A549 (cell line): ENCODE measurements around the gene SEPTIN1. TPM values are rescaled to one million over a fixed set of nuclear protein-coding genes. Genes with fewer than 3 reads are reported as not detected.
A peak's percentile ranks its signal among the peaks of the same experiment; 100 is the strongest.

Source experiments
- ATAC-seq, 2 experiments: fragments of 200-7000 bp in 1 of 2; fragments of >200 bp in 1 of 2; cut with Nextera tagmentation in 1 of 2; cut with Tn5 transposase in 1 of 2; 3 replicates each; pipeline versions ENCODE4 v1.8.0 to v1.9.1; 2018 to 2020; ENCODE audit warnings: mild to moderate bottlenecking in 1 of 2, moderate library complexity in 1 of 2
- CTCF ChIA-PET: fragments of 300-600 bp; sonication (Branson Sonifier 250); formaldehyde crosslinking; extraction: SDS; loops from one replicate; lab custom pipeline; 2021; ENCODE audit warnings: antibody characterized with exemption, inconsistent platforms; lab: Yijun Ruan, JAX
- POLR2A ChIA-PET: fragments of 350-600 bp; formaldehyde crosslinking; extraction: SDS; loops from one replicate; lab custom pipeline; 2021; ENCODE audit warnings: antibody characterized with exemption, inconsistent platforms; lab: Yijun Ruan, JAX
- DNase-seq, 2 experiments: peaks; one replicate each; pipeline versions ENCODE4 v3.0.0 to v3.0.0-alpha.2; 2011 to 2016; ENCODE audit warnings: low read depth in 1 of 2, low spot score in 1 of 2
- FAIRE-seq: peaks from 2 replicates; lab custom pipeline; 2011; peaks lifted over from hg19 to GRCh38; lab: Jason Lieb, UNC
- H3K27ac ChIP-seq, 2 experiments: fragments of >200 bp; sonication (Bioruptor Twin); formaldehyde crosslinking; 3 replicates each; pipeline ENCODE4 v1.5.1; 2016 to 2017
- H3K4me1 ChIP-seq: fragments of >200 bp; sonication (Bioruptor Twin); formaldehyde crosslinking; 3 replicates; pipeline ENCODE4 v1.6.1; 2016
- H3K4me2 ChIP-seq: fragments of >200 bp; sonication (Bioruptor Twin); formaldehyde crosslinking; 3 replicates; pipeline ENCODE4 v1.6.1; 2016
- H3K4me3 ChIP-seq: fragments of >200 bp; sonication (Bioruptor Twin); formaldehyde crosslinking; 3 replicates; pipeline ENCODE4 v1.5.1; 2016
- H3K9me3 ChIP-seq: fragments of >200 bp; sonication (Bioruptor Twin); formaldehyde crosslinking; 3 replicates; pipeline ENCODE4 v1.6.1; 2016
- CHD2 ChIP-seq: fragments of 150-350 bp; IDR thresholded peaks from 2 replicates; pipeline ENCODE4 v1.6.1; 2014; ENCODE audit warnings: low read length; ENCODE audit not compliant: partially characterized antibody
- CHD4 ChIP-seq: fragments of 200-600 bp; sonication (generic); IDR thresholded peaks from 2 replicates; pipeline ENCODE4 v1.6.1; 2016; ENCODE audit warnings: antibody characterized with exemption, mild to moderate bottlenecking, borderline replicate concordance
- EHMT2 ChIP-seq: fragments of 200-600 bp; sonication (generic); IDR thresholded peaks from 2 replicates; pipeline ENCODE4 v1.6.1; 2016; ENCODE audit warnings: antibody characterized with exemption, low read depth, mild to moderate bottlenecking, moderate library complexity
- ESRRA ChIP-seq: fragments of 150-350 bp; IDR thresholded peaks from 2 replicates; pipeline ENCODE4 v1.6.1; 2014; ENCODE audit warnings: mild to moderate bottlenecking, low read length, borderline replicate concordance
- HOXA7 ChIP-seq: fragments of 250-450 bp; sonication (Bioruptor Pico); IDR thresholded peaks from 2 replicates; pipeline ENCODE4 v1.5.0; 2020; ENCODE audit warnings: mild to moderate bottlenecking, moderate library complexity
- JUN ChIP-seq, 2 experiments: fragments of >200 bp; sonication (Bioruptor Twin); formaldehyde crosslinking; IDR thresholded peaks; 2 replicates in 1 of 2; 3 replicates in 1 of 2; pipeline ENCODE4 v1.6.1; 2016 to 2017
- MYC ChIP-seq: IDR thresholded peaks from 2 replicates; pipeline ENCODE4 v1.6.1; 2012; ENCODE audit warnings: mild to moderate bottlenecking, inconsistent platforms, low read length, improper control_type of control experiment, borderline replicate concordance
- NFE2L2 ChIP-seq: fragments of 150-350 bp; conservative IDR thresholded peaks from 2 replicates; pipeline ENCODE4 v1.6.1; 2014; ENCODE audit warnings: low read length
- NR3C1 ChIP-seq: fragments of >200 bp; sonication (Bioruptor Twin); formaldehyde crosslinking; IDR thresholded peaks from 3 replicates; pipeline ENCODE4 v1.6.1; 2017
- RAD21 ChIP-seq, 2 experiments: fragments of >200 bp in 1 of 2; sonication (Bioruptor Twin) in 1 of 2; formaldehyde crosslinking in 1 of 2; IDR thresholded peaks in 1 of 2; conservative IDR thresholded peaks in 1 of 2; 2 replicates in 1 of 2; 3 replicates in 1 of 2; pipeline ENCODE4 v1.6.1; 2012 to 2018; ENCODE audit warnings: inconsistent platforms in 1 of 2
- RCOR1 ChIP-seq: fragments of 150-350 bp; IDR thresholded peaks from 2 replicates; pipeline ENCODE4 v1.6.1; 2014; ENCODE audit warnings: antibody characterized with exemption, low read length, low read depth
- RFX5 ChIP-seq: fragments of 450-650 bp; IDR thresholded peaks from 2 replicates; pipeline ENCODE4 v1.7.1; 2014; ENCODE audit warnings: antibody characterized with exemption, mild to moderate bottlenecking, moderate library complexity
- RNF2 ChIP-seq: fragments of 200-600 bp; sonication (generic); IDR thresholded peaks from 2 replicates; pipeline ENCODE4 v1.6.1; 2016; ENCODE audit warnings: low read depth, mild to moderate bottlenecking, antibody characterized with exemption, moderate library complexity, borderline replicate concordance
- WGBS: methylation state at CpG from one replicate; pipeline ENCODE4 v1.1.6; 2017; ENCODE audit errors: missing lambda C conversion rate; 5-methylcytosine and 5-hydroxymethylcytosine counted together
- polyA plus RNA-seq, 4 experiments: library from polyadenylated mRNA; depleted of rRNA in 3 of 4; stranded (reverse); fragments of >200 nt; fragmentation: RNase III in 1 of 4; extraction: RNeasy Plus Mini Kit Qiagen cat#74134 plus additional on column Dnase treatment in 1 of 4; gene quantifications; 2 replicates in 3 of 4; 3 replicates in 1 of 4; pipeline ENCODE4 v1.2.3, GENCODE V29; 2011 to 2017
- TF ChIP-seq, protein P1 (sequence below): fragments of 250-450 bp; sonication (Bioruptor Pico); IDR thresholded peaks from 2 replicates; pipeline ENCODE4 v1.5.0; 2020; ENCODE audit warnings: low read depth, mild to moderate bottlenecking, moderate library complexity
- TF ChIP-seq, protein P2 (sequence below): fragments of 200-600 bp; sonication (generic); IDR thresholded peaks from 2 replicates; pipeline ENCODE4 v1.6.1; 2016; ENCODE audit warnings: antibody characterized with exemption, mild to moderate bottlenecking, moderate library complexity

SEPTIN1 gene
- polyA plus RNA-seq, 2 of the 4 experiments (the other 2 are of a cell fraction) = 0.17 to 0.65 TPM

DNA sequence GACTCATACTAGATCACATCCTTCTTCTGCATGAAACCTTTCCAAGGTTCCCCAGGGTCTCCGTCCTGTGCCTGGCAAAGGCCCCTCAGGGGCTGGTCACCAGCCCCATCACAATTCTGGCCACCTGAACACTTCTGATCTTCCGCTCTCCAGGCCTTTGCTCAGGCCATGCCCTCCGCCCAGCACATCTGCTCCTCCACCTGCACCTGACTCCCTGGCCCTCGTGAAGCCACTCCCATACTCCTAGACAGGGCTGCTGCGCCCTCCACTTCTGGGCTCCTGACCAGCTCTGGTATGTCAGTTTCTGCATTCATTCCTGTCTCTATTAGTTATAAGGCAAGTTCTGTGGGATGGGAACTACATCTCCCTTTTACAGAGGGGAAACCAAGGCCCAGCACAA lies 9.6 kb downstream of the SEPTIN1 start:
- ChIA-PET POLR2A (no interaction called here), CTCF (interaction anchor here (1.3 to 1.5 kb wide), 3 partner anchors 14 to 37 kb away, joined by 3 to 4 read pairs (median 3); no protein-coding TSS in a partner anchor)
- DNase-seq = no peak
- TF ChIP-seq RCOR1 (no peak), MYC (no peak)
- no peak overlapping the region for H3K4me3 ChIP-seq
- WGBS = 89% methylated on average over 5 of the region's 5 CpGs
- no peak for ATAC-seq
- H3K9me3 ChIP-seq = no peaks in the 10 kb centered on the region
- H3K27ac ChIP-seq = no peak overlapping the region; a peak in 1 of 6 replicates
- peaks cover 22% of the 10 kb centered on the region for H3K4me1 ChIP-seq
- H3K4me2 ChIP-seq = no peak overlapping the region
- FAIRE-seq = no peak

DNA sequence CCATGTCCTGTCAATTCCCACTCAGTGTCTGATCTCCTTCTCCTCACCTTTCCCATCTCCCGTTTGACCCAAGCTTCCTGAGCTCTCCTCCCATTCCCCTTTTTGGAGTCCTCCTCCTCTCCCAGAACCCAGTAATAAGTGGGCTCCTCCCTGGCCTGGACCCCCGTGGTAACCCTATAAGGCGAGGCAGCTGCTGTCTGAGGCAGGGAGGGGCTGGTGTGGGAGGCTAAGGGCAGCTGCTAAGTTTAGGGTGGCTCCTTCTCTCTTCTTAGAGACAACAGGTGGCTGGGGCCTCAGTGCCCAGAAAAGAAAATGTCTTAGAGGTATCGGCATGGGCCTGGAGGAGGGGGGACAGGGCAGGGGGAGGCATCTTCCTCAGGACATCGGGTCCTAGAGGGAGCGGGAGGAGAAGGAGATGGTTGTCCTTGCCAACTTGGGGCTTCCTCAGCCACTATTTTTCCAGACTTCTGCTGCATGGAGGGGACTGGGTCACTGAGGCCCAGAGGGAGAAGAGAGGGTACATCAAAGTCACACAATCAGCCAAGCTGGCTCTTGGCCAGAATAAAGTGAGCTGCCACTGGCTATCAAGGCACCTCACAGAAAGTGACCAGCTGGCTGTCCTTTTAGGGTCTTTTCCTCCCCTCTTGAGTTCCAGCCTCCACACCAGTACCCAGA lies 10.2 kb downstream of the SEPTIN1 start:
- TF ChIP-seq, protein P1, sequence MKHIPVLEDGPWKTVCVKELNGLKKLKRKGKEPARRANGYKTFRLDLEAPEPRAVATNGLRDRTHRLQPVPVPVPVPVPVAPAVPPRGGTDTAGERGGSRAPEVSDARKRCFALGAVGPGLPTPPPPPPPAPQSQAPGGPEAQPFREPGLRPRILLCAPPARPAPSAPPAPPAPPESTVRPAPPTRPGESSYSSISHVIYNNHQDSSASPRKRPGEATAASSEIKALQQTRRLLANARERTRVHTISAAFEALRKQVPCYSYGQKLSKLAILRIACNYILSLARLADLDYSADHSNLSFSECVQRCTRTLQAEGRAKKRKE (CRISPR knock-in tag) = no peak
- FAIRE-seq (no peak), ATAC-seq (no peak), DNase-seq (no peak)
- POLR2A ChIA-PET = interaction anchor here (1.2 to 2.0 kb wide), 3 partner anchors 14 to 286 kb away, joined by 3 to 11 read pairs (median 8); partner anchors contain the start of gene ZNF48
- no peak overlapping the region for H3K4me2 ChIP-seq
- no peaks in the 10 kb centered on the region for H3K9me3 ChIP-seq
- no peak overlapping the region for H3K4me3 ChIP-seq
- CTCF ChIA-PET = interaction anchor here (1.0 to 1.9 kb wide), 9 partner anchors 14 to 39 kb away, joined by 3 to 10 read pairs (median 4); partner anchors contain the start of gene ZNF48
- WGBS = 65% methylated on average over 6 of the region's 6 CpGs
- peak overlapping the region in 1 of 2 experiments; percentile 65; a peak in 2 of 6 replicates for H3K27ac ChIP-seq
- H3K4me1 ChIP-seq = peaks cover 24% of the 10 kb centered on the region

DNA sequence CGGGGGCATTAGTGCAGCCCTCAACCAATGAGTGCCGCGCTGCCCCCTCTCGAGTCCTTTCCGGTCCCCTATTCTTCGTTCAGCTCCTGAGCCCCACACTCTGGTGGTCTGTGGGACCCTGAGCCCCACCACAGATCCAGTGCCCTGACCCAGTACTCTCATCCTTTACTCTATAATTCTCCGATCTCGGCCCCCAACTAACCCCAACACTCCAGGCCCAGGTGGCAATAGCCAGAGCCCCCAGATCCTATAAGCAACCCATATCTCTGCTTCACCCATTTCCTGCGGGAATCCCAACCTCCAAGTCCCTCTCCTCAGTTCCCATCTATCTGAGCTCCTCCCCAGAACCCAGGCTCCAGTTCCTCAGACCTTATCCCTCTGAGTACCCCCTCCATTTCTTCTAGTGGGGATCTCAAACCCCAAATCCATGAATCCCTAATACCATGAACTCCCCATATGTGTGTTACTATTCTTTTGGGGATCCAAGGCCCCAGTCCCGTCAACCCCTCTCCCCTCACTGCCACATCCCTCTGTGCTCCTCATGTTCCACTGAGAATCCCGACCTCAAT lies 11.0 kb downstream of the SEPTIN1 start:
- Histone ChIP-seq H3K4me3 (peak overlapping the region; percentile 41), H3K4me1 (peaks cover 20% of the 10 kb centered on the region), H3K27ac (peak overlapping the region; percentile 65 to 83)
- no peak for FAIRE-seq
- POLR2A ChIA-PET = interaction anchor here (0.7 to 2.0 kb wide), 10 partner anchors 13 to 306 kb away, joined by 3 to 17 read pairs (median 6); partner anchors contain the start of genes ALDOA, CD2BP2, ZNF48 and ZNF764
- 25% methylated on average over 11 of the region's 11 CpGs for WGBS
- ATAC-seq = no peak
- DNase-seq = no peak
- CTCF ChIA-PET = interaction anchor here (0.7 to 1.9 kb wide), 11 partner anchors 8 to 248 kb away, joined by 3 to 10 read pairs (median 3); partner anchors contain the start of genes CD2BP2 and ZNF48
- no peak for TF ChIP-seq RNF2
- TF ChIP-seq, protein P2, sequence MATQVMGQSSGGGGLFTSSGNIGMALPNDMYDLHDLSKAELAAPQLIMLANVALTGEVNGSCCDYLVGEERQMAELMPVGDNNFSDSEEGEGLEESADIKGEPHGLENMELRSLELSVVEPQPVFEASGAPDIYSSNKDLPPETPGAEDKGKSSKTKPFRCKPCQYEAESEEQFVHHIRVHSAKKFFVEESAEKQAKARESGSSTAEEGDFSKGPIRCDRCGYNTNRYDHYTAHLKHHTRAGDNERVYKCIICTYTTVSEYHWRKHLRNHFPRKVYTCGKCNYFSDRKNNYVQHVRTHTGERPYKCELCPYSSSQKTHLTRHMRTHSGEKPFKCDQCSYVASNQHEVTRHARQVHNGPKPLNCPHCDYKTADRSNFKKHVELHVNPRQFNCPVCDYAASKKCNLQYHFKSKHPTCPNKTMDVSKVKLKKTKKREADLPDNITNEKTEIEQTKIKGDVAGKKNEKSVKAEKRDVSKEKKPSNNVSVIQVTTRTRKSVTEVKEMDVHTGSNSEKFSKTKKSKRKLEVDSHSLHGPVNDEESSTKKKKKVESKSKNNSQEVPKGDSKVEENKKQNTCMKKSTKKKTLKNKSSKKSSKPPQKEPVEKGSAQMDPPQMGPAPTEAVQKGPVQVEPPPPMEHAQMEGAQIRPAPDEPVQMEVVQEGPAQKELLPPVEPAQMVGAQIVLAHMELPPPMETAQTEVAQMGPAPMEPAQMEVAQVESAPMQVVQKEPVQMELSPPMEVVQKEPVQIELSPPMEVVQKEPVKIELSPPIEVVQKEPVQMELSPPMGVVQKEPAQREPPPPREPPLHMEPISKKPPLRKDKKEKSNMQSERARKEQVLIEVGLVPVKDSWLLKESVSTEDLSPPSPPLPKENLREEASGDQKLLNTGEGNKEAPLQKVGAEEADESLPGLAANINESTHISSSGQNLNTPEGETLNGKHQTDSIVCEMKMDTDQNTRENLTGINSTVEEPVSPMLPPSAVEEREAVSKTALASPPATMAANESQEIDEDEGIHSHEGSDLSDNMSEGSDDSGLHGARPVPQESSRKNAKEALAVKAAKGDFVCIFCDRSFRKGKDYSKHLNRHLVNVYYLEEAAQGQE = no peak
- TF ChIP-seq CHD4 = no peak
- TF ChIP-seq, all 56 proteins: peak for 0
- Histone ChIP-seq H3K4me2 (peak overlapping the region; percentile 79), H3K9me3 (no peaks in the 10 kb centered on the region)

DNA sequence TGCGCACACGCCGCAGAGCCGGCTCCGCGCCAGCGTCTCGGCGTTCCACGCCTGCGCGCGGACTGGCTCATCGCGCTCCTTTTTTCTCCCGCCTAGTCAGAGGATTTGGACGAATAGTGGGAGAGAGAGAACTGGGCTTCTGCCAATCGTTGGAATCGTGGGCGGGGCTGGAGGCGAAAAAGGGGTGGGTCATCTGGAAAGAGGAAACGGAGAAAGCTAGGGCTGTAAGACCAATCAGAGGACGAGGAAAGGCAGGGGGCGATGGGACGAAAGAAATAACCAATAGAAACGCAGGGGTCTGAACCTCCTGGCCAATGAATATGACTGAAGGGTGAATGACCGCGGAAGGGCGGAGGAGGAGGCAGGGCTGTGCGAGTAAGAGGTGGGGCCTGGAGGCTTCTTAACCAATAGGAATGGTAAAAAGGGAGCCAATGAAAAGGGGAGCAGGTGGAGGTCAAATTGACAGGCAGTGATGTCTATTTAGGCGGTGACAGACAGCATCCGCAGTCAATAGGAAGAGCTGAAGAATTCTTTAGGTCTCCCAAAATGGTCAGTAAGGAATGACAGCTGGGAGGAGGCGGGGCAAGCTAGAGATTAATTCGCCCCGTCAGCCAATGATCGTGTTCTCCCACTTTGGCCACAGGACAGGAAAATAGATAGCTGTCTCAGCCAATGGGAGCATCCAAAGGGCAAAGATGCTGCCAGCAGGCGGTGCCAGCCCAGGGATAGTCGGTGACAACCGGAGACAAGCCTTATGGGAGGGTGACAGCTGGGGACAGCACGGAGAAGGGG lies 11.7 kb downstream of the SEPTIN1 start, which contains the start of gene TBC1D10B:
TBC1D10B (minus strand) TSS at position 39 of the 792 bp plus-strand sequence. CDS start 311 bp downstream, outside the sequence.
- CTCF ChIA-PET = interaction anchor here (0.7 to 1.9 kb wide), 9 partner anchors 9 to 249 kb away, joined by 3 to 10 read pairs (median 3); partner anchors contain the start of genes CD2BP2, DCTPP1 and ZNF48
- Histone ChIP-seq H3K27ac (peak within 1 kb of the TSS; percentile 96 to 98), H3K9me3 (no peaks in the 10 kb centered on the region), H3K4me2 (peak within 1 kb of the TSS; percentile 80), H3K4me1 (peaks cover 20% of the 10 kb centered on the region), H3K4me3 (peak within 1 kb of the TSS; percentile 76)
- ATAC-seq (peak; percentile 87 to 94), FAIRE-seq (peak; percentile 93), DNase-seq (peak; percentile 100)
- 1% methylated on average over 27 of the region's 40 CpGs for WGBS
- POLR2A ChIA-PET = interaction anchor here (0.7 to 2.0 kb wide), 12 partner anchors 12 to 305 kb away, joined by 3 to 17 read pairs (median 4); partner anchors contain the start of genes ALDOA, CD2BP2, PRR14 and ZNF48
- no peak for TF ChIP-seq NFE2L2
- no peak for TF ChIP-seq EHMT2
- TF ChIP-seq RAD21 (conservative IDR thresholded peaks at IDR 0.05 in 1 of 2, IDR thresholded peaks at IDR 0.05 in 1 of 2) = no peak
- TF ChIP-seq CHD2 = peak; percentile 4
- no peak for TF ChIP-seq NR3C1
- no peak for TF ChIP-seq JUN (IDR thresholded peaks at IDR 0.05)
- TF ChIP-seq RFX5 = peak; percentile 79
- no peak for TF ChIP-seq HOXA7
- TF ChIP-seq ESRRA = no peak
- TF ChIP-seq, protein P2 = no peak
